Lung (tissue), 12 donors: ENCODE data around the gene EFHC2. TPM values are rescaled to one million over a fixed set of nuclear protein-coding genes. Genes with fewer than 3 reads are reported as not detected.

Source experiments
- ATAC-seq: fragments of 200-7000 bp; cut with Tn5 transposase; one replicate; pipeline ENCODE4 v1.9.1; 2020; ENCODE audit warnings: moderate number of reproducible peaks; ENCODE audit not compliant: insufficient read depth, low FRiP score
- DNase-seq, 3 donors: peaks; one replicate each; pipeline ENCODE4 v3.0.0-alpha.2; 2013 to 2017
- H3K27ac ChIP-seq, 2 donors: one replicate each; pipeline ENCODE4 v1.5.1; 2013; ENCODE audit warnings: mild to moderate bottlenecking in 2 of 2, moderate library complexity in 2 of 2, control low read depth in 1 of 2, inconsistent platforms in 1 of 2, low read depth in 1 of 2, low read length in 1 of 2
- H3K27me3 ChIP-seq, 3 donors: one replicate each; pipeline ENCODE4 v1.5.1; 2013; ENCODE audit warnings: low read length in 2 of 3; ENCODE audit not compliant: control insufficient read depth in 3 of 3, insufficient read depth in 3 of 3
- H3K36me3 ChIP-seq, 4 donors: one replicate each; pipeline ENCODE4 v1.5.1; 2013; ENCODE audit warnings: low read length in 4 of 4, mild to moderate bottlenecking in 1 of 4, moderate library complexity in 1 of 4; ENCODE audit not compliant: control insufficient read depth in 4 of 4, insufficient read depth in 4 of 4
- H3K4me1 ChIP-seq, 5 donors: one replicate each; pipeline ENCODE4 v1.5.1; 2013; ENCODE audit warnings: low read length in 5 of 5, mild to moderate bottlenecking in 2 of 5, moderate library complexity in 1 of 5; ENCODE audit not compliant: control insufficient read depth in 5 of 5, insufficient read depth in 5 of 5
- H3K4me3 ChIP-seq: one replicate; pipeline ENCODE4 v1.5.1; 2013; ENCODE audit warnings: mild to moderate bottlenecking, control low read depth, moderate library complexity
- H3K9ac ChIP-seq, 2 donors: one replicate each; pipeline ENCODE4 v1.5.1; 2013; ENCODE audit warnings: low read length in 2 of 2, control low read depth in 1 of 2; ENCODE audit not compliant: insufficient read depth in 1 of 2
- H3K9me3 ChIP-seq, 4 donors: one replicate each; pipeline ENCODE4 v1.5.1; 2013; ENCODE audit warnings: low read length in 3 of 4, mild to moderate bottlenecking in 1 of 4, moderate library complexity in 1 of 4; ENCODE audit not compliant: control insufficient read depth in 4 of 4, insufficient read depth in 3 of 4
- CTCF ChIP-seq: IDR thresholded peaks from 2 replicates; pipeline ENCODE4 v1.5.1; 2012; ENCODE audit warnings: mild to moderate bottlenecking; ENCODE audit errors: control extremely low read depth, extremely low read depth
- WGBS, 2 donors: extraction: QIAGEN DNeasy Blood & Tissue Kit; methylation state at CpG; one replicate each; pipeline ENCODE4 v1.1.7; 2013; 5-methylcytosine and 5-hydroxymethylcytosine counted together
- polyA plus RNA-seq, 2 donors: library from polyadenylated mRNA; stranded (reverse); fragments of 200-250 nt; gene quantifications; one replicate each; pipeline ENCODE4 v1.2.1, GENCODE V29; 2013
- total RNA-seq, 2 donors: library from RNA; depleted of rRNA in 1 of 2; stranded (reverse); fragments of >200 nt in 1 of 2; gene quantifications; one replicate each; pipeline ENCODE4 v1.2.1, GENCODE V29; 2014 to 2021
- donor health status: control.
- donor health status: control.
- donor health status: Bipolar disorder and iron deficiency.
- donor health status: healthy.
- donor health status: DM: yes; HTN: yes; CAD: no.

The EFHC2 gene
- total and polyA plus RNA-seq, 4 donors: 2.4 to 8.3 (median 5.0) TPM

- ATAC-seq: no peak
- no peak for TF ChIP-seq CTCF
- no peak for DNase-seq
- Histone ChIP-seq H3K4me1 (no peaks in the 10 kb centered on the region), H3K27me3 (peaks cover 3 to 18% (median 5%) of the 10 kb centered on the region in 3 donors), H3K9me3 (peaks cover 0 to 2% (median 0%) of the 10 kb centered on the region in 4 donors), H3K9ac (no peak overlapping the region), H3K36me3 (no peaks in the 10 kb centered on the region), H3K27ac (no peak overlapping the region), H3K4me3 (no peak overlapping the region)
- 96% methylated on average over 2 of the region's 2 CpGs for WGBS, 2 donors
Observed at GRCh38 chrX:44113337-44113736, 230.1 kb downstream of the EFHC2 start.

DNA sequence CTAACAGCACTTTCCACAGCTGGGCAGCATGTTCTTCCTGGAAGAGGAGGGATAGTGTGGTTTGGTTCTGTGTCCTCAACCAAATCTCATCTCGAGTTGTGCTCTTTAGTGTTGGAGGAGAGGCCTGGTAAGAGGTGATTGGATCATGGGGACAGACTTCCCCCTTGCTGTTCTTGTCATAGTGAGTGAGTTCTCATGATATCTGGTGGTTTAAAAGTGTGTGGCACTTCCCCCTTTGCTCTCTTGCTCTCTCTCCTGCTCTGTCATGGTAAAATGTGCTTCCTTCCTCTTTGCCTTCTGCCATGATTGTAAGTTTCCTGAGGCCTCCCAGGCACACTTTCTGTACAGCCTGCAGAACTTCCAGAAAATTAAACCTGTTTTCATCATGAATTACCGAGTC lies 236.6 kb downstream of the EFHC2 start:
- Histone ChIP-seq H3K36me3 (no peaks in the 10 kb centered on the region), H3K9ac (no peak overlapping the region), H3K27ac (no peak overlapping the region), H3K9me3 (peaks cover 0 to 8% (median 4%) of the 10 kb centered on the region in 4 donors), H3K27me3 (peaks cover 5 to 22% (median 6%) of the 10 kb centered on the region in 3 donors), H3K4me1 (no peaks in the 10 kb centered on the region), H3K4me3 (no peak overlapping the region)
- no peak for TF ChIP-seq CTCF
- 60 to 83% methylated on average over 2 of the region's 2 CpGs for WGBS, 2 donors
- DNase-seq (no peak), ATAC-seq (no peak)

- H3K36me3 ChIP-seq: no peaks in the 10 kb centered on the region
- H3K9ac ChIP-seq: no peak overlapping the region
- ATAC-seq: no peak
- H3K4me1 ChIP-seq: no peaks in the 10 kb centered on the region
- H3K4me3 ChIP-seq: no peak overlapping the region
- TF ChIP-seq CTCF: no peak
- H3K27me3 ChIP-seq: peaks cover 6 to 27% (median 7%) of the 10 kb centered on the region in 3 donors
- 67 to 86% methylated on average over 12 of the region's 12 CpGs for WGBS, 2 donors
- DNase-seq: no peak
- peaks cover 0 to 15% (median 4%) of the 10 kb centered on the region in 4 donors for H3K9me3 ChIP-seq
- H3K27ac ChIP-seq: no peak overlapping the region
Observed at GRCh38 chrX:44105228-44105913, 238.1 kb downstream of the EFHC2 start.
